Kidney (tissue), 14 donors: ENCODE results near the gene STK32B. TPM values are rescaled to one million over a fixed set of nuclear protein-coding genes. Genes with fewer than 3 reads are reported as not detected.

Experiments
- DNase-seq, 5 donors: peaks; one replicate each; pipeline ENCODE4 v3.0.0-alpha.2; 2013 to 2020
- FAIRE-seq: peaks from 2 replicates; lab custom pipeline; 2012; peaks lifted over from hg19 to GRCh38; lab: Jason Lieb, UNC
- H3K27ac ChIP-seq, 2 donors: one replicate each; pipeline ENCODE4 v1.7.0; 2013; ENCODE audit warnings: low read depth in 2 of 2, low read length in 2 of 2, inconsistent platforms in 1 of 2
- H3K27me3 ChIP-seq: one replicate; pipeline ENCODE4 v1.7.1; 2013; ENCODE audit warnings: low read length, inconsistent platforms; ENCODE audit not compliant: control insufficient read depth, insufficient read depth
- H3K36me3 ChIP-seq, 3 donors: one replicate each; pipeline versions ENCODE4 v1.7.0 to v1.7.1; 2013; ENCODE audit warnings: low read length in 3 of 3, control low read depth in 1 of 3, inconsistent platforms in 1 of 3; ENCODE audit not compliant: insufficient read depth in 3 of 3, control insufficient read depth in 2 of 3
- H3K4me1 ChIP-seq, 3 donors: one replicate each; pipeline versions ENCODE4 v1.7.0 to v1.7.1; 2013; ENCODE audit warnings: low read length in 3 of 3, inconsistent platforms in 1 of 3, low read depth in 1 of 3; ENCODE audit not compliant: control insufficient read depth in 2 of 3, insufficient read depth in 2 of 3
- H3K4me3 ChIP-seq, 3 donors: one replicate each; pipeline versions ENCODE4 v1.7.0 to v1.8.1; 2013; ENCODE audit warnings: low read length in 3 of 3, control low read depth in 1 of 3, inconsistent platforms in 1 of 3
- H3K9ac ChIP-seq, 3 donors: one replicate each; pipeline versions ENCODE4 v1.7.0 to v1.7.1; 2013; ENCODE audit warnings: low read length in 3 of 3, control low read depth in 1 of 3, inconsistent platforms in 1 of 3
- H3K9me3 ChIP-seq, 3 donors: one replicate each; pipeline versions ENCODE4 v1.7.0 to v1.7.1; 2013; ENCODE audit warnings: low read length in 3 of 3, control low read depth in 1 of 3, inconsistent platforms in 1 of 3; ENCODE audit not compliant: control insufficient read depth in 2 of 3, insufficient read depth in 1 of 3
- intact Hi-C: fragments of 100-400 bp; cut with DNase I; formaldehyde crosslinking; loops from one replicate; pipeline ENCODE4 v1.11.1; 2022
- polyA plus RNA-seq: library from polyadenylated mRNA; stranded (reverse); fragments of 350-450 nt; fragmentation: Illumina TruSeq; extraction: RNeasy Lipid Tissue Mini Kit (QIAGEN cat#74804); gene quantifications from one replicate; pipeline ENCODE4 v1.2.3, GENCODE V29; 2014; ENCODE audit warnings: low read depth, low replicate concordance; ENCODE audit not compliant: insufficient read depth
- total RNA-seq: library from RNA; stranded (reverse); fragmentation: NEBNext Ultra II Directional; extraction: Animal tissue kit (Norgen Biotek cat#: 25700); gene quantifications from one replicate; pipeline ENCODE4 v1.2.1, GENCODE V29; 2021
- TF ChIP-seq, protein P1 (sequence below): IDR thresholded peaks from 3 replicates; pipeline ENCODE4 v1.5.1; 2012; ENCODE audit warnings: mild to moderate bottlenecking, moderate library complexity, borderline replicate concordance; ENCODE audit not compliant: insufficient read depth; ENCODE audit errors: extremely low read depth
- donor health status: control.
- donor health status: control.
- donor health status: control.
- donor health status: control.
- donor health status: control.
- donor health status: DM: yes; HTN: yes; CAD: no.
- donor health status: Normal renal cell carcinoma (clear cell type).

STK32B gene
- total and polyA plus RNA-seq, 2 donors from 2014 or later: 18.1 to 18.2 TPM

DNA sequence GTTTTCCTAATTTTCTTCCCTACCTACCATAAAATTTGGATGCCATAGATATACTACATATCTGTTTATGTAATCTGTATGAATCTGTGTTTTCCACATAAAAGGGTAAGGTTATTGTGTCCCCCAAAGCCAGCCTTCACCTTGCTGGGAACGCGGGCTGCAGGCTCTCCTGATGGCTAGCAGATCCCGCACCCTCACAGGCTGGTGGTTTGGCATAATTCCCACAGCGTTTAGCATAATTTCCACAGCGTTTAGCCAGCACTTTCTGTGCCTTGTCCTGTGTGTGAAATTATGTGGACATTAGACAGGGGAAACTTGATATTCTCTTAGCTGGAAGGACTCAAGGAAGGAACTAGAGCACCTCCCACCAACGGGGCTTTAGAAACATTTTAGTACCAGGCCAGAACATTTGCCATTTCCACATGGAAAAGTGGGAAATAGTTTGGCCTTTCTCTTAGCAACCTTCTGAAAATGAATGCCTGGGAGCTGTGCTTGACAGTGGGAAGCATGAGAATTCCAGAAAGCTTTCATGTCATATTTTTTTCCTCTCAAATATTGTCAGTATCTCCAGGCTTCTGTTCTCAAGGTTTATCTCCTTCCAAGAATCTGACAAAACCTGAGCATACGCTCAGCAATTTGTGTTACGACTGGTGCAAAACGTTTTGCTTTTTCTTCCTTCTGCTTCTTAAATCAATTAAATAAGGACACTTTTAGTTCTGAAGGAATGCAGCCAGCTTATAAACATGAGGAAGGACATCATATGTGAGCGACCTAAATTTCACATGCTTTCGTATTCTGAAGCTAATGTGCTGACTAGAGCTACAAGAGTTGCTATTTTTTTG, 67.9 kb downstream of the STK32B start:
- intact Hi-C loops: no loop called here
- Histone ChIP-seq H3K36me3 (no peaks in the 10 kb centered on the region), H3K27ac (no peak overlapping the region), H3K9me3 (peaks cover 0 to 2% (median 0%) of the 10 kb centered on the region in 3 donors), H3K4me3 (no peak overlapping the region), H3K9ac (no peak overlapping the region), H3K4me1 (peaks cover 0 to 2% (median 0%) of the 10 kb centered on the region in 3 donors), H3K27me3 (no peaks in the 10 kb centered on the region)
- DNase-seq (peak in 2 of 5 donors; percentile 7 to 69), FAIRE-seq (no peak)
- TF ChIP-seq, protein P1, sequence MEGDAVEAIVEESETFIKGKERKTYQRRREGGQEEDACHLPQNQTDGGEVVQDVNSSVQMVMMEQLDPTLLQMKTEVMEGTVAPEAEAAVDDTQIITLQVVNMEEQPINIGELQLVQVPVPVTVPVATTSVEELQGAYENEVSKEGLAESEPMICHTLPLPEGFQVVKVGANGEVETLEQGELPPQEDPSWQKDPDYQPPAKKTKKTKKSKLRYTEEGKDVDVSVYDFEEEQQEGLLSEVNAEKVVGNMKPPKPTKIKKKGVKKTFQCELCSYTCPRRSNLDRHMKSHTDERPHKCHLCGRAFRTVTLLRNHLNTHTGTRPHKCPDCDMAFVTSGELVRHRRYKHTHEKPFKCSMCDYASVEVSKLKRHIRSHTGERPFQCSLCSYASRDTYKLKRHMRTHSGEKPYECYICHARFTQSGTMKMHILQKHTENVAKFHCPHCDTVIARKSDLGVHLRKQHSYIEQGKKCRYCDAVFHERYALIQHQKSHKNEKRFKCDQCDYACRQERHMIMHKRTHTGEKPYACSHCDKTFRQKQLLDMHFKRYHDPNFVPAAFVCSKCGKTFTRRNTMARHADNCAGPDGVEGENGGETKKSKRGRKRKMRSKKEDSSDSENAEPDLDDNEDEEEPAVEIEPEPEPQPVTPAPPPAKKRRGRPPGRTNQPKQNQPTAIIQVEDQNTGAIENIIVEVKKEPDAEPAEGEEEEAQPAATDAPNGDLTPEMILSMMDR: no peak

DNA sequence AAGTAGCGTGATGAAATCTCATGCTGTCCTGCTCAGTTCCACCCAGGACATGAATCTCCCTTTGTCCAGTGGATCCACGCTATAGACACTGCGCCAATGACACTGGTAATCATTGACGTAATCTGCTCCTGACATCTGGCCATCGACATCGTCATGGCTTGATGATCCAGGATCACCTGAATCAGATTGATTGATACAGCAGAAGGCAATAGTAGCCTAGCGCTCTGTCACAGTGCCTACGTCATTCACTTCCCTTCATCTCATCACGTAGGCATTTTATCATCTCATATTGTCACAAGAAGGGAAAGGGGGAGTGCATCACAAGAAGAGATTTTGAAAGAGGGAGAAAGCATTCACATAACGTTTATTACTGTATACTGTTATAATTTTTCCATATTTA, 68.8 kb downstream of the STK32B start:
- Histone ChIP-seq H3K27ac (no peak overlapping the region), H3K27me3 (no peaks in the 10 kb centered on the region), H3K36me3 (no peaks in the 10 kb centered on the region), H3K9ac (no peak overlapping the region), H3K4me1 (peaks cover 0 to 2% (median 0%) of the 10 kb centered on the region in 3 donors), H3K4me3 (no peak overlapping the region), H3K9me3 (peaks cover 0 to 2% (median 0%) of the 10 kb centered on the region in 3 donors)
- FAIRE-seq (no peak), DNase-seq (no peak)
- intact Hi-C loops: no loop called here
- TF ChIP-seq, protein P1: no peak

DNA sequence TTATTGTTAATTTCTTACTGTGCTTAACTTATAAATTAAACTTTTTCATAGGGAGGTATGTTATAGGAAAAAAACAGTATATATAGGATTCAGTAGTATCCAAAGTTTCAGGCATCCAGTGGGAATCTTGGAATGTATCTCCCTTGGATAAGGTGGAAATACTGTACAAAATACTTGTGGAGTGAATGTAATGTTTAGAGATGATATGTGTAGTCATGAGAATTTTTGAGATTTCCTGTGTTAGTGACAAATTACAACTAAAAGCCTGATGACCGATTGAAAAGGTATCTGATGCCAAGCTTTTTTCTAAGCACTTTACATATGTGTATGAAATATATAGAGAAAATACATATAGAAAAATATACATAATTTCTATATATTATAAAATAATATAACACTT, 69.2 kb downstream of the STK32B start:
- no peaks in the 10 kb centered on the region for H3K36me3 ChIP-seq
- intact Hi-C loops: no loop called here
- no peak overlapping the region for H3K9ac ChIP-seq
- peaks cover 0 to 2% (median 0%) of the 10 kb centered on the region in 3 donors for H3K4me1 ChIP-seq
- no peak overlapping the region for H3K4me3 ChIP-seq
- TF ChIP-seq, protein P1: no peak
- H3K27ac ChIP-seq: no peak overlapping the region
- peaks cover 0 to 2% (median 0%) of the 10 kb centered on the region in 3 donors for H3K9me3 ChIP-seq
- no peak for DNase-seq
- no peaks in the 10 kb centered on the region for H3K27me3 ChIP-seq
- no peak for FAIRE-seq
